Ovary (tissue), 9 donors: Measurements from ENCODE around the gene CSNK1A1. TPM values are rescaled to one million over a fixed set of nuclear protein-coding genes. Genes with fewer than 3 reads are reported as not detected.
"Not testable (repeated sequence)": the region's sequence is repeated elsewhere in the genome, so short reads cannot be mapped to it uniquely, and the experiment has no call there.

Experiments
- DNase-seq, 5 donors: peaks; one replicate each; pipeline ENCODE4 v3.0.0-alpha.2; 2019 to 2020
- H3K27ac ChIP-seq, 2 donors: fragments of 200-600 bp; one replicate each; pipeline versions ENCODE4 v1.5.1 to v1.8.0; 2019 to 2022
- H3K27me3 ChIP-seq: fragments of 200-600 bp; one replicate; pipeline ENCODE4 v1.8.0; 2022
- H3K36me3 ChIP-seq: fragments of 200-600 bp; sonication (generic); one replicate; pipeline ENCODE4 v1.5.1; 2019
- H3K4me1 ChIP-seq: one replicate; pipeline ENCODE4 v1.8.1; 2013; ENCODE audit warnings: mild to moderate bottlenecking, moderate library complexity; ENCODE audit not compliant: insufficient read depth
- H3K4me3 ChIP-seq: fragments of 200-600 bp; sonication (generic); one replicate; pipeline ENCODE4 v1.5.1; 2017
- H3K9me3 ChIP-seq, 2 donors: fragments of 200-600 bp in 1 of 2; sonication (generic) in 1 of 2; one replicate each; pipeline versions ENCODE4 v1.5.1 to v1.8.1; 2013 to 2019; ENCODE audit warnings: mild to moderate bottlenecking in 1 of 2, moderate library complexity in 1 of 2
- EP300 ChIP-seq: sonication (generic); formaldehyde crosslinking; IDR thresholded peaks from one replicate; pipeline ENCODE4 v1.6.1; 2017; ENCODE audit warnings: antibody characterized with exemption
- POLR2A ChIP-seq: fragments of 450-650 bp; IDR thresholded peaks from one replicate; pipeline ENCODE4 v1.6.1; 2017; ENCODE audit warnings: antibody characterized with exemption, mild to moderate bottlenecking, moderate library complexity
- WGBS, 3 donors: extraction: QIAGEN DNeasy Blood & Tissue Kit in 1 of 3; methylation state at CpG; one replicate each; pipeline versions ENCODE4 v1.1.5 to v1.1.7; 2013 to 2017; 5-methylcytosine and 5-hydroxymethylcytosine counted together
- intact Hi-C, 4 donors: fragments of 100-400 bp; cut with DNase I; formaldehyde crosslinking; loops; one replicate each; pipeline versions ENCODE4 v1.11.0 to v1.15.1; 2022 to 2023
- polyA plus RNA-seq, 2 donors: library from polyadenylated mRNA; stranded (reverse); fragments of 200-250 nt in 1 of 2; fragments of 350-450 nt in 1 of 2; fragmentation: Illumina TruSeq in 1 of 2; extraction: RNeasy Lipid Tissue Mini Kit (QIAGEN cat#74804) in 1 of 2; gene quantifications; one replicate each; pipeline ENCODE4 v1.2.3, GENCODE V29; 2013 to 2014
- total RNA-seq, 7 donors: library from RNA; depleted of rRNA in 2 of 7; stranded (reverse); fragments of >200 nt in 2 of 7; fragmentation: NEBNext Ultra II Directional in 3 of 7; extraction: Animal tissue kit (Norgen Biotek cat#: 25700) in 3 of 7; gene quantifications; one replicate each; pipeline versions ENCODE4 v1.1.0 to v1.2.4, GENCODE V29; 2016 to 2023
- TF ChIP-seq, protein P1 (sequence below), 3 donors: fragments of 450-650 bp in 2 of 3; fragments of 200-600 bp in 1 of 3; IDR thresholded peaks; one replicate each; pipeline versions ENCODE4 v1.5.1 to v1.8.0; 2016 to 2022; ENCODE audit warnings: antibody characterized with exemption in 3 of 3, mild to moderate bottlenecking in 1 of 3
- donor health status: DM: no; HTN: no; CAD: no; lungs with moderate emphysema.
- donor health status: DM: no; HTN: no; CAD: no.
- donor health status: Bipolar disorder and iron deficiency.
- donor health status: DM: yes; HTN: yes; CAD: no.
- donor health status: DM: no; HTN: no; CAD: no.
- donor health status: DM: yes; HTN: yes; CAD: no.

The CSNK1A1 gene
- total and polyA plus RNA-seq, 9 donors: 64.1 to 233 (median 158) TPM

DNA sequence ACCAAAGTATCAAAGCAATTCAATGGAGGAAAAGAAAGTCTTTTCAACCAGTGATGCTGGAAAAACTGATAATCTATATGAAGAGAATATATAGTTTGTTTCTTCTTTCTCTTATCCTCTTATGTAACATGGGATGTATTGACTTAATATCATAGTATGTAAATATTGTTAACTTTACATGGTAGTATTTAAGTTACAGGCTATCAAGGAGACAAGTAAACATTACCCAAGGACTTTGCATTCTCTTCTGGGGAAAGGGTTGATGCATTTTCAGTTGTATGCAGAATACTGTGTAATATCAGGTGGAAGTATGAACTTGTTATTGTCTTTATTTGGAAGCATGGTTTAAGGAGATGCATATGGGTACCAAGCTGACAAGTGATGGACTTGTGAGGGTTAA, 20.9 kb upstream of the CSNK1A1 start:
- H3K4me3 ChIP-seq: no peak overlapping the region
- no peak for DNase-seq
- H3K27ac ChIP-seq: no peak overlapping the region
- no peaks in the 10 kb centered on the region for H3K4me1 ChIP-seq
- intact Hi-C loops: no loop called here
- TF ChIP-seq, protein P1, sequence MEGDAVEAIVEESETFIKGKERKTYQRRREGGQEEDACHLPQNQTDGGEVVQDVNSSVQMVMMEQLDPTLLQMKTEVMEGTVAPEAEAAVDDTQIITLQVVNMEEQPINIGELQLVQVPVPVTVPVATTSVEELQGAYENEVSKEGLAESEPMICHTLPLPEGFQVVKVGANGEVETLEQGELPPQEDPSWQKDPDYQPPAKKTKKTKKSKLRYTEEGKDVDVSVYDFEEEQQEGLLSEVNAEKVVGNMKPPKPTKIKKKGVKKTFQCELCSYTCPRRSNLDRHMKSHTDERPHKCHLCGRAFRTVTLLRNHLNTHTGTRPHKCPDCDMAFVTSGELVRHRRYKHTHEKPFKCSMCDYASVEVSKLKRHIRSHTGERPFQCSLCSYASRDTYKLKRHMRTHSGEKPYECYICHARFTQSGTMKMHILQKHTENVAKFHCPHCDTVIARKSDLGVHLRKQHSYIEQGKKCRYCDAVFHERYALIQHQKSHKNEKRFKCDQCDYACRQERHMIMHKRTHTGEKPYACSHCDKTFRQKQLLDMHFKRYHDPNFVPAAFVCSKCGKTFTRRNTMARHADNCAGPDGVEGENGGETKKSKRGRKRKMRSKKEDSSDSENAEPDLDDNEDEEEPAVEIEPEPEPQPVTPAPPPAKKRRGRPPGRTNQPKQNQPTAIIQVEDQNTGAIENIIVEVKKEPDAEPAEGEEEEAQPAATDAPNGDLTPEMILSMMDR (IDR thresholded peaks at IDR 0.05): no peak
- TF ChIP-seq POLR2A: no peak
- no peak for TF ChIP-seq EP300
- H3K36me3 ChIP-seq: no peaks in the 10 kb centered on the region
- no peaks in the 10 kb centered on the region for H3K9me3 ChIP-seq
- H3K27me3 ChIP-seq: no peaks in the 10 kb centered on the region

DNA sequence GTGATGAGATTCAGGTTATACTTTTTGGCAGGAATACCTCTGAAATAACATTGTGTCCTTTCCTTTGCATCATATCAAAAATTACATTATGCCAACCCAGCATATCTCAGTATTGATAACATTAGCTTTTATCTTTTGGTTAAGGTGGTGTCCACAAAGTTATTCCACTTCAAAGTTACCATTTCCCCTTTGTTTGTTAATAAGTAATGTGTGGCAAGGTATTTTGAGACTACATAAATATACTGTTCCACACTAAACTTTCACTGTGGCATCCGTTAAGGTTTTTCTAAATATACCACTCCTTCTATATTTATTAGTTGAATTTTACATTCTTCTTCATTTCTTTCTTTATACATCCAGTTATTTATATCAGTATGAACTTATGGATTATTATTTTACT, 16.0 kb upstream of the CSNK1A1 start:
- intact Hi-C loops: no loop called here
- Histone ChIP-seq H3K9me3 (no peaks in the 10 kb centered on the region), H3K4me3 (no peak overlapping the region), H3K27me3 (no peaks in the 10 kb centered on the region), H3K4me1 (peaks cover 9% of the 10 kb centered on the region), H3K36me3 (no peaks in the 10 kb centered on the region), H3K27ac (no peak overlapping the region)
- no peak for DNase-seq
- TF ChIP-seq POLR2A (no peak), EP300 (no peak)
- TF ChIP-seq, protein P1 (IDR thresholded peaks at IDR 0.05): no peak
- 66 to 69% (median 68%) methylated on average over 1 of the region's 1 CpG for WGBS, 3 donors

DNA sequence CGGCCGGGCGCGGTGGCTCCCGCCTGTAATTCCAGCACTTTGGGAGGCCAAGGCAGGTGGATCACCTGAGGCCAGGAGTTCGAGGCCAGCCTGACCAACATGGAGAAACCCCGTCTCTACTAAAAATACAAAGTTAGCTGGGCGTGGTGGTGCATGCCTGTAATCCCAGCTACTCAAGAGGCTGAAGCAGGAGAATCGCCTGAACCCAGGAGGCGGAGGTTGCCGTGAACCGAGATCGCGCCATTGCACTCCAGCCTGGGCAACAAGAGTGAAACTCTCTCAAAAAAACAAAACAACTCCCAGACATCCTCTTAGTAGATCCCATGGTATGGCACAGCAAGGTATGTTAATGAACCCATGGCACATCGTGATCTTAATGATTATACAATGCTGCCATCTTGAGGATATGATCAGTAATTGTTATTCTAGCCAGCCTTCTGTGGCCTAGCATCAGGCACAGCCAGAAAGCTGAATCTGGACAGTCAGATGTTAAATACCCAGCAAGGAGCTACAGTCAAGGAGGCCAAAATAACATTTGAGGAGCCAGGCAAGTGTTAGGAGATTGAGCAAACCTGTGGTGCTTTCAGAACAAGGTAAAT, 13.4 kb upstream of the CSNK1A1 start:
- H3K36me3 ChIP-seq, H3K9me3 ChIP-seq, intact Hi-C loops, H3K27me3 ChIP-seq, H3K4me3 ChIP-seq, H3K27ac ChIP-seq, DNase-seq: not testable (repeated sequence)
- TF ChIP-seq, protein P1 (IDR thresholded peaks at IDR 0.05): peak; percentile 33 to 74 (median 71)
- 47 to 58% (median 51%) methylated on average over 15 of the region's 15 CpGs for WGBS, 3 donors
- H3K4me1 ChIP-seq: peaks cover 12% of the 10 kb centered on the region

DNA sequence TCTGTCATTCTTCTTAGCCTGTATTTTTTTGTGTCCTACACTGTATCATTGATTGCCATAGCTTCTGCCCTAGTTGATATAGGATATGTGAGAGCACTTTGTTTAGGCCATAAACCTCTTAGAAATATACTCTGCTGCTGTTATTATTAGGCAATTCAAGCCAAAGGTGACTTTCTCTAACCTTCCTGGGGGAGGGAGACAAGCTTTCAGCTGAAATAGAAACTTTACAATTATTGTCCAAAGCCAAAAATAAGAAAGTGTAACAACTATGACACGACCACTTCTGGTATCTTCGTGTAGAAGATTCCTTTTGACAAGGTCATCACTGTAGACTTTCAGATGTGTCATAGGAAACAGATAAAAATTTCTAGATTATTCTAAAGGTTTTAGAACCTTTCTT, 12.2 kb upstream of the CSNK1A1 start:
- TF ChIP-seq, protein P1 (IDR thresholded peaks at IDR 0.05): no peak
- no peak for TF ChIP-seq POLR2A
- no peak for TF ChIP-seq EP300
- Histone ChIP-seq H3K27ac (peak overlapping the region in 1 of 2 donors; percentile 26), H3K4me1 (peaks cover 12% of the 10 kb centered on the region), H3K36me3 (no peaks in the 10 kb centered on the region), H3K9me3 (no peaks in the 10 kb centered on the region), H3K4me3 (no peak overlapping the region), H3K27me3 (no peaks in the 10 kb centered on the region)
- DNase-seq: no peak
- 21 to 31% (median 30%) methylated on average over 2 of the region's 2 CpGs for WGBS, 3 donors
- intact Hi-C loops: no loop called here
